ENCODE data around the gene NOL8.

NOL8 gene

GRCh38 chr9:92325269-92325990 lies at the start of gene NOL8, which contains the start of gene CENPP (continued):
- TF ChIP-seq, protein P1, sequence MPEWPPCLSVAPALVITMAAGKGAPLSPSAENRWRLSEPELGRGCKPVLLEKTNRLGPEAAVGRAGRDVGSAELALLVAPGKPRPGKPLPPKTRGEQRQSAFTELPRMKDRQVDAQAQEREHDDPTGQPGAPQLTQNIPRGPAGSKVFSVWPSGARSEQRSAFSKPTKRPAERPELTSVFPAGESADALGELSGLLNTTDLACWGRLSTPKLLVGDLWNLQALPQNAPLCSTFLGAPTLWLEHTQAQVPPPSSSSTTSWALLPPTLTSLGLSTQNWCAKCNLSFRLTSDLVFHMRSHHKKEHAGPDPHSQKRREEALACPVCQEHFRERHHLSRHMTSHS (tag by site-specific recombination; IDR thresholded peaks at IDR 0.05), result no peak
- TF ChIP-seq ZSCAN30 (tag by site-specific recombination; IDR thresholded peaks at IDR 0.05) (0 out of 2 replicates have a peak, but pooled peaks have one; percentile 18), GLI4 (tag by site-specific recombination; IDR thresholded peaks at IDR 0.05) (peak; percentile 90; the same call in 1 of the 2 replicates), MYNN (tag by site-specific recombination; IDR thresholded peaks at IDR 0.05; ENCODE audit: borderline replicate concordance) (peak; percentile 89), ZSCAN23 (tag by site-specific recombination; IDR thresholded peaks at IDR 0.05) (peak; percentile 94), ZNF530 (tag by site-specific recombination; IDR thresholded peaks at IDR 0.05; ENCODE audit: low read depth) (no peak), ZNF791 (tag by site-specific recombination; IDR thresholded peaks at IDR 0.05) (no peak), FEZF1 (tag by site-specific recombination; IDR thresholded peaks at IDR 0.05) (peak; percentile 81), ZNF776 (tag by site-specific recombination; IDR thresholded peaks at IDR 0.05; ENCODE audit: borderline replicate concordance) (no peak), ZNF658 (tag by site-specific recombination; IDR thresholded peaks at IDR 0.05) (no peak), ZNF423 (tag by site-specific recombination; IDR thresholded peaks at IDR 0.05) (no peak), ZNF624 (tag by site-specific recombination; IDR thresholded peaks at IDR 0.05) (peak; percentile 91), ZNF76 (tag by site-specific recombination; IDR thresholded peaks at IDR 0.05; ENCODE audit: borderline replicate concordance, low read depth) (peak; percentile 79), ZNF843 (tag by site-specific recombination; IDR thresholded peaks at IDR 0.05) (peak; percentile 74), ZNF548 (tag by site-specific recombination; IDR thresholded peaks at IDR 0.05) (no peak), ZFP3 (tag by site-specific recombination; IDR thresholded peaks at IDR 0.05; ENCODE audit: low read depth) (no peak), ZNF596 (tag by site-specific recombination; IDR thresholded peaks at IDR 0.05) (no peak), ZNF324 (tag by site-specific recombination; IDR thresholded peaks at IDR 0.05) (peak; percentile 93), ZNF777 (tag by site-specific recombination; IDR thresholded peaks at IDR 0.05; ENCODE audit: borderline replicate concordance) (peak; percentile 71; the same call in 1 of the 2 replicates)
- TF ChIP-seq, protein P2, sequence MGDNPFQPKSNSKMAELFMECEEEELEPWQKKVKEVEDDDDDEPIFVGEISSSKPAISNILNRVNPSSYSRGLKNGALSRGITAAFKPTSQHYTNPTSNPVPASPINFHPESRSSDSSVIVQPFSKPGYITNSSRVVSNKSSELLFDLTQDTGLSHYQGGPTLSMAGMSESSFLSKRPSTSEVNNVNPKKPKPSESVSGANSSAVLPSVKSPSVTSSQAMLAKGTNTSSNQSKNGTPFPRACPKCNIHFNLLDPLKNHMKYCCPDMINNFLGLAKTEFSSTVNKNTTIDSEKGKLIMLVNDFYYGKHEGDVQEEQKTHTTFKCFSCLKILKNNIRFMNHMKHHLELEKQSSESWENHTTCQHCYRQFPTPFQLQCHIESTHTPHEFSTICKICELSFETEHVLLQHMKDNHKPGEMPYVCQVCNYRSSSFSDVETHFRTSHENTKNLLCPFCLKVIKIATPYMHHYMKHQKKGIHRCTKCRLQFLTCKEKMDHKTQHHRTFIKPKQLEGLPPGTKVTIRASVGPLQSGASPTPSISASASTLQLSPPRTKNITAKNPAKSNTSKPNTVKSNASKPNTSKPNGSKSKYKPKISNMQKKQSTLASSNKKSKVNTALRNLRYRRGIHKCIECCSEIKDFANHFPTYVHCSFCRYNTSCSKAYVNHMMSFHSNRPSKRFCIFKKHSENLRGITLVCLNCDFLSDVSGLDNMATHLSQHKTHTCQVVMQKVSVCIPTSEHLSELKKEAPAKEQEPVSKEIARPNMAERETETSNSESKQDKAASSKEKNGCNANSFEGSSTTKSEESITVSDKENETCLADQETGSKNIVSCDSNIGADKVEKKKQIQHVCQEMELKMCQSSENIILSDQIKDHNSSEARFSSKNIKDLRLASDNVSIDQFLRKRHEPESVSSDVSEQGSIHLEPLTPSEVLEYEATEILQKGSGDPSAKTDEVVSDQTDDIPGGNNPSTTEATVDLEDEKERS (tag by site-specific recombination; IDR thresholded peaks at IDR 0.05), result peak; percentile 79; the same call in 1 of the 2 replicates
- TF ChIP-seq, protein P3, sequence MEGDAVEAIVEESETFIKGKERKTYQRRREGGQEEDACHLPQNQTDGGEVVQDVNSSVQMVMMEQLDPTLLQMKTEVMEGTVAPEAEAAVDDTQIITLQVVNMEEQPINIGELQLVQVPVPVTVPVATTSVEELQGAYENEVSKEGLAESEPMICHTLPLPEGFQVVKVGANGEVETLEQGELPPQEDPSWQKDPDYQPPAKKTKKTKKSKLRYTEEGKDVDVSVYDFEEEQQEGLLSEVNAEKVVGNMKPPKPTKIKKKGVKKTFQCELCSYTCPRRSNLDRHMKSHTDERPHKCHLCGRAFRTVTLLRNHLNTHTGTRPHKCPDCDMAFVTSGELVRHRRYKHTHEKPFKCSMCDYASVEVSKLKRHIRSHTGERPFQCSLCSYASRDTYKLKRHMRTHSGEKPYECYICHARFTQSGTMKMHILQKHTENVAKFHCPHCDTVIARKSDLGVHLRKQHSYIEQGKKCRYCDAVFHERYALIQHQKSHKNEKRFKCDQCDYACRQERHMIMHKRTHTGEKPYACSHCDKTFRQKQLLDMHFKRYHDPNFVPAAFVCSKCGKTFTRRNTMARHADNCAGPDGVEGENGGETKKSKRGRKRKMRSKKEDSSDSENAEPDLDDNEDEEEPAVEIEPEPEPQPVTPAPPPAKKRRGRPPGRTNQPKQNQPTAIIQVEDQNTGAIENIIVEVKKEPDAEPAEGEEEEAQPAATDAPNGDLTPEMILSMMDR (tag by site-specific recombination; IDR thresholded peaks at IDR 0.05), result no peak
- TF ChIP-seq, protein P4, sequence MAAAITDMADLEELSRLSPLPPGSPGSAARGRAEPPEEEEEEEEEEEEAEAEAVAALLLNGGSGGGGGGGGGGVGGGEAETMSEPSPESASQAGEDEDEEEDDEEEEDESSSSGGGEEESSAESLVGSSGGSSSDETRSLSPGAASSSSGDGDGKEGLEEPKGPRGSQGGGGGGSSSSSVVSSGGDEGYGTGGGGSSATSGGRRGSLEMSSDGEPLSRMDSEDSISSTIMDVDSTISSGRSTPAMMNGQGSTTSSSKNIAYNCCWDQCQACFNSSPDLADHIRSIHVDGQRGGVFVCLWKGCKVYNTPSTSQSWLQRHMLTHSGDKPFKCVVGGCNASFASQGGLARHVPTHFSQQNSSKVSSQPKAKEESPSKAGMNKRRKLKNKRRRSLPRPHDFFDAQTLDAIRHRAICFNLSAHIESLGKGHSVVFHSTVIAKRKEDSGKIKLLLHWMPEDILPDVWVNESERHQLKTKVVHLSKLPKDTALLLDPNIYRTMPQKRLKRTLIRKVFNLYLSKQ (tag by site-specific recombination; IDR thresholded peaks at IDR 0.05; ENCODE audit: borderline replicate concordance), result no peak
- TF ChIP-seq, protein P5, sequence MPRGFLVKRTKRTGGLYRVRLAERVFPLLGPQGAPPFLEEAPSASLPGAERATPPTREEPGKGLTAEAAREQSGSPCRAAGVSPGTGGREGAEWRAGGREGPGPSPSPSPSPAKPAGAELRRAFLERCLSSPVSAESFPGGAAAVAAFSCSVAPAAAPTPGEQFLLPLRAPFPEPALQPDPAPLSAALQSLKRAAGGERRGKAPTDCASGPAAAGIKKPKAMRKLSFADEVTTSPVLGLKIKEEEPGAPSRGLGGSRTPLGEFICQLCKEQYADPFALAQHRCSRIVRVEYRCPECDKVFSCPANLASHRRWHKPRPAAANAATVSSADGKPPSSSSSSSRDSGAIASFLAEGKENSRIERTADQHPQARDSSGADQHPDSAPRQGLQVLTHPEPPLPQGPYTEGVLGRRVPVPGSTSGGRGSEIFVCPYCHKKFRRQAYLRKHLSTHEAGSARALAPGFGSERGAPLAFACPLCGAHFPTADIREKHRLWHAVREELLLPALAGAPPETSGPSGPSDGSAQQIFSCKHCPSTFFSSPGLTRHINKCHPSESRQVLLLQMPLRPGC (tag by site-specific recombination; IDR thresholded peaks at IDR 0.05), result peak; percentile 89

All from HEK293 (cell line).